Choroid plexus epithelial cell (primary cell): ENCODE measurements around the gene INTS15.

ENCODE experiments used
- DNase-seq: peaks from one replicate; pipeline ENCODE4 v3.0.0-alpha.2; 2010; ENCODE audit warnings: low read depth
- H3K4me3 ChIP-seq: 2 replicates; pipeline ENCODE4 v1.5.1; 2011; ENCODE audit warnings: low read depth, mild to moderate bottlenecking, control low read depth, low read length, moderate library complexity
- TF ChIP-seq, protein P1 (sequence below): conservative IDR thresholded peaks from 2 replicates; pipeline ENCODE4 v1.5.1; 2011; ENCODE audit warnings: low read depth, mild to moderate bottlenecking, control low read depth, inconsistent platforms, low read length, moderate library complexity

Gene INTS15

DNA sequence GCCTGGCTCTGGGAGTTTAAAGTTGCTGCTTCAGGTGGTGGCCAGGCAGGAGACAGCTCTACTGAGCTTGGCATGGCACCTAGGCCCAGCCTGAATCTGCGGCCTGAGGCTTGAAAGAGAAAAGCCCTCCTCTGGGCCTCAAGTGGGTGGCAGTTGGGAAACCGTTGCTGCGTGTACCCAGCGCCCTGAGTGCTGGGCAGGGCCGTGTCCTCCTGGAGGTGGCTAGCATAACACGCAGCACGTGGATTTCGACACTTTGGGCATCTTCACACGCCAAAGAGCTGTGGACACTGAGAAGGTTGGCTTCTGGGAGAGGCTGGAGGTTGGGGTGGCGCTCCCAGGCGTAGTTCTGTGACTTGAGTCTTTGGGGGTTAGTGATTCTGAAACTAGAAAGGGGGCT is 49.8 kb downstream of the INTS15 start:
- no peak for DNase-seq

DNA sequence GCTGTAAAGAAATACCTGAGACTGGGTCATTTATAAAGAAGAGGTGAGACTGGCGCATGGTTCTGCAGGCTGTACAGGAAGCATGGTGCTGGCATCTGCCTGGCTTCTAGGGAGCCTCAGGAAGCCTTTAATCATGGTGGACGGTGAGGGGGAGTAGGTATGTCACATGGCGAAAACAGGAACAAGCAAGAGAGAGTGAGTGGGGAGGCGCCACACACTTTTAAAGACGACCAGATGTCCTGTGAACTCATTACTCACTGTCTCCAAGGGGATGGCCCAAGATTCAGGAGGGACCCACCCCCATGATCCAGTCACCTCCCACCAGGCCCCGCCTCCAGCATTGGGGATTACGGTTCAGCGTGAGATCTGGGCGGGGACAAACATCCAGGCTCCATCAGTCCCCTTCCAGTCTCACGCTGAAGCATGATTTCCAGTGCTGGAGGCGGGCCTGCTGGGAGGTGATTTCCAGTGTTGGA is 50.5 kb downstream of the INTS15 start:
- H3K4me3 ChIP-seq = no peak overlapping the region
- peak; percentile 63 for DNase-seq
- TF ChIP-seq, protein P1, sequence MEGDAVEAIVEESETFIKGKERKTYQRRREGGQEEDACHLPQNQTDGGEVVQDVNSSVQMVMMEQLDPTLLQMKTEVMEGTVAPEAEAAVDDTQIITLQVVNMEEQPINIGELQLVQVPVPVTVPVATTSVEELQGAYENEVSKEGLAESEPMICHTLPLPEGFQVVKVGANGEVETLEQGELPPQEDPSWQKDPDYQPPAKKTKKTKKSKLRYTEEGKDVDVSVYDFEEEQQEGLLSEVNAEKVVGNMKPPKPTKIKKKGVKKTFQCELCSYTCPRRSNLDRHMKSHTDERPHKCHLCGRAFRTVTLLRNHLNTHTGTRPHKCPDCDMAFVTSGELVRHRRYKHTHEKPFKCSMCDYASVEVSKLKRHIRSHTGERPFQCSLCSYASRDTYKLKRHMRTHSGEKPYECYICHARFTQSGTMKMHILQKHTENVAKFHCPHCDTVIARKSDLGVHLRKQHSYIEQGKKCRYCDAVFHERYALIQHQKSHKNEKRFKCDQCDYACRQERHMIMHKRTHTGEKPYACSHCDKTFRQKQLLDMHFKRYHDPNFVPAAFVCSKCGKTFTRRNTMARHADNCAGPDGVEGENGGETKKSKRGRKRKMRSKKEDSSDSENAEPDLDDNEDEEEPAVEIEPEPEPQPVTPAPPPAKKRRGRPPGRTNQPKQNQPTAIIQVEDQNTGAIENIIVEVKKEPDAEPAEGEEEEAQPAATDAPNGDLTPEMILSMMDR = no peak

More for the DNA sequence above, 49.8 kb downstream of the INTS15 start:
- no peak overlapping the region for H3K4me3 ChIP-seq
- TF ChIP-seq, protein P1 = no peak

DNA sequence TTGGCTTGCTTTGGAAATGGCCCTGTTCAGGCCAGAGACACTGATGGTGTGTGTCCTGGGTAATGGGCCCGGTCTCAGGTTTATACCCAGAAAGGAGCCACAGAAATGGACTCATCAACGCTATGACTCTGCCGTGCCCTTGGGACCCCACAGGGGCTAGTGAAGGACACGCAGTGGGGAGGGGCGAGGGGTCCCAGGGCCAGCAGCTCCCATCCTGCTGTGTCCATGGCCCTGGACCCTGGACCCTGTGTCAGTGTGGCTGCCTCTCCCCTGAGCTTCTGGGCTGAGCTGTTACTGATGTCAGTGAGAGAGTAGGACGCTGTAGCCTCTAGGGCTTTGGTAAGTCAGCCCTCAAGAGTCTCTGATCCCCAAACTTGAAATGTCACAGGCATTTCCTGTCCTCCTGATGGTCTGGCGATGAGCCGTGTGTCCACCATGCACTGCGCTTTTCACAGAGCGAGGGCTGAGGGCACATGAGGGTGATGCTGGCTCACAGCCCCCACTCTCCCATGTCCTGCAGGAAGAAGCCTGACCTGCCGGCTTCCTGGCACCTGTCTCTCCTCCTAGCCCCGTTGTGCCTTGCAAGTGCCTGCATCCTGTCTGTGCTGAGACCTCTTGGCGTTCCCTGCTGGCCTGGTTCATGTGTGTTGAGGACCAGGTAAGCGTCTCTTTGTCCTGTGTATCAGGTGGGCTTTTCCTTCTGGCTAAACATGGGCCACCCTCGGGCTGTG is 51.6 kb downstream of the INTS15 start:
- no peak overlapping the region for H3K4me3 ChIP-seq
- TF ChIP-seq, protein P1 = no peak
- DNase-seq = no peak

DNA sequence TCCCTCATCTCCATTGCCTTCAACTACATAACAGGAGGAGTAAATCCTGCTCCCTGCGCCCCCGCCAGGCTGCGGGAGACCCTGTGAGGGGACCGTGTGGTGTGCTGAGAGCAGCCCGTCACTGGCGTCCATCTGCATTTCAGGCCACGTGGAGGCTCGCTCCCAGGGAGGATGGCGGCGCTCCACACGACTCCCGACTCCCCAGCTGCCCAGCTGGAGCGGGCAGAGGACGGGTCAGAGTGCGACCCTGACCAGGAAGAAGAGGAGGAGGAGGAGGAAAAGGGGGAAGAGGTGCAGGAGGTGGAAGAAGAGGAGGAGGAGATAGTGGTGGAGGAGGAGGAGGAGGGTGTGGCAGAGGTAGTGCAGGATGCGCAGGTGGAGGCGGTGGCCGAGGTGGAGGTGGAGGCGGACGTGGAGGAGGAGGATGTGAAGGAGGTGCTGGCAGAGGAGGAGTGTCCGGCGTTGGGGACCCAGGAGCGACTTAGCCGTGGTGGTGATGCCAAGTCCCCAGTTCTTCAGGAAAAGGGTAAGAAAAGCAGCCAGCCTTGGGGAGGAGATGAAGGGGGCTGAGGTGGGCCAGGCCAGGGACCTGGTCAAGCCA is 52.5 kb downstream of the INTS15 start:
- no peak for DNase-seq
- no peak overlapping the region for H3K4me3 ChIP-seq
- TF ChIP-seq, protein P1 = no peak

DNA sequence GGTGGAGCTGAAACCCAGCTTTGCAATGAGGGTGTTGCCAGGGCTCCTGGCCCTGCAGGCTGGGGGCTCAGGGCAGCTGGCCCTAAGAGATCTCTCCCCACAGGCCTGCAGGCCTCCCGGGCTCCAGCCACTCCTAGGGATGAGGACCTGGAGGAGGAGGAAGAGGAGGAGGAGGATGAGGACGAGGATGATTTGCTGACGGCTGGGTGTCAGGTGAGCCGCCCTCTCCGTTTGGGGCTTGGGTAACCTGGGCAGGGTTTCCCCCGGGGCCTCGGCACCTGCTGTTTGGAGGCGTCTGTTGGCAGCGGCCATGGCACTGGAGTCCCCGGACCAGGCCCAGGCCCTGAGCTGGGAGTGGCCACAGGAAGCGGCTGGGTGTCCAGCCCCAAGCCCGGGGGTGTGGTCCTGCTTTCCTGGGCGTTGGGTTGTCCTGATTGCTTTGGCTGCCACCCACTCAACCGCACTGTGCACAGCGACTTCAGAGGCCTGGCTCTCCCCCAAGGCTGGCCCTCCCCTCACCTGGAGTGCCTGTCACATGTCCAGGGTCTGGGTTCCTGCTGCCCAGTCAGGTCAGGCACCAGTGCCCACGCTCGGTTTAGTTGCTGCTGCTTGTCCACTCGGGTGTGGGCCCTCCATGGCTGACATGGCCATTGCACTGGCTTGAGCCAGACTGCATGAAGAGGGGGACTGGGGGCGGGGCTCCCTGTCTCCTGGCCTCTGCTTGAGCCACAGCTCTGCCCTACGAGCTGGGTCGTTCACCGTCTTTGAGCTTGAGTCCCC is 53.2 kb downstream of the INTS15 start:
- H3K4me3 ChIP-seq = no peak overlapping the region
- TF ChIP-seq, protein P1 = no peak
- DNase-seq = no peak

GRCh38 chr7:6643915-6644625 is 54.2 kb downstream of the INTS15 start:
- no peak for DNase-seq
- H3K4me3 ChIP-seq = no peak overlapping the region
- TF ChIP-seq, protein P1 = no peak
